Amniotic epithelial cell (primary cell): Measurements from ENCODE around the gene RASL11B.

Source experiments
- DNase-seq: peaks from one replicate; pipeline ENCODE4 v3.0.0-alpha.2; 2010; ENCODE audit warnings: low read depth

RASL11B gene

DNA sequence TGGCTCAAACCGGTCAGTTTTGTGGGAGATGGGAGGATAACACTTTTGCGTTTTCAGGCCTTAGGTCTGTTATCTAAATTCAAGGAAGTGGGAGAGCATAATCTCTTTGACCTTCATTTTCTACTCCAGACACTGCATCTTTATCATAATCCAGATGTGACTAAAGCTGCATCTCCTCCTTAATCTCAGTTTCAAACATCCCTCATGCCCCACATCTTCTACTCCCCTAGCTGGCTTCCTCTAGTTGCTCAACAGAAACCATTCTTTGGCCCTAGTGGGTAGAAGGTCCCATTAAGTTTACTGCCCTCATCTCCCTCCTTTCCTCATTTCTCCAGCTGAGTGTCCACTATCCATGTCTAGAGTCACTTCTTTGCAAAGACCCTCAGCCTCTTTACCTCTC lies 18.8 kb upstream of the RASL11B start:
- peak; percentile 58 for DNase-seq

DNA sequence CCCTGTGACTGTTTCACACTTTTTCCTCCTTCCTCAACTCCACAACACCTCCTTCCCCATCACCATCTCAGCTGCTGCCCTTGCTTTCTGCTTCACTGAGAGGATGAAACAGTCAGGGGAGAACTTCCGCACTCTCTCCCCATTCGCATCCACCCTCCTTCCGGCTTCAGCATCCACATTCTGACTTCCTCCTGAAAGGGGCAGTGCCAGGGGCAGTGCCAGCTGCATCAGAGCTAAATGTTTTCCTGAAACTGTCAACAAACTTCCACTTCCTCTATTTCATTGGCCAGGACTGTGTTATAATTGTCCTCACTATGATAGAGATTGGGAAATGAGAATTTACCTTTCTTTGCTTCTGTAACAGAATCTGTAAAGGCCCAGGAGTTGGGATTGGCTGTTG lies 18.2 kb upstream of the RASL11B start:
- no peak for DNase-seq

DNA sequence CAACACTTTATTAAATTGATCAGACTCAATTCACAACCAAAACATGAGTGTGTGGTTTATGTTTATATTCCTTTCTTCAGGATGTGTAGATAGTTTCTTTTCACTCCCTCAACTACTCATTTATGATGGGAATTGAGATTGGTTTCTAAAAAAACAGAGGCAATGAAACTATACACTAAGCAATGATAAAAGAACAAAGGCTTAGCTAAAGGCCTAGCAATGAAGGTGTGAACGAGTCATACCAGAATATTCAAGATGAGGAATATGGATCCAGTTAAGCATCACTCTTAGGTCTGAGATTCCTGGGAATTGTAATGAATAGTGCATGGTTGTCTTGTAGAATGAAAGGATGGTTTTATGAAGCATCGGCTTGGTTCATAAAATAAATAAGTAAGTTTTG lies 17.5 kb upstream of the RASL11B start:
- DNase-seq: no peak

GRCh38 chr4:52846502-52846901 lies 15.6 kb upstream of the RASL11B start:
- DNase-seq: no peak

GRCh38 chr4:52848254-52848653 lies 13.9 kb upstream of the RASL11B start:
- DNase-seq: no peak

DNA sequence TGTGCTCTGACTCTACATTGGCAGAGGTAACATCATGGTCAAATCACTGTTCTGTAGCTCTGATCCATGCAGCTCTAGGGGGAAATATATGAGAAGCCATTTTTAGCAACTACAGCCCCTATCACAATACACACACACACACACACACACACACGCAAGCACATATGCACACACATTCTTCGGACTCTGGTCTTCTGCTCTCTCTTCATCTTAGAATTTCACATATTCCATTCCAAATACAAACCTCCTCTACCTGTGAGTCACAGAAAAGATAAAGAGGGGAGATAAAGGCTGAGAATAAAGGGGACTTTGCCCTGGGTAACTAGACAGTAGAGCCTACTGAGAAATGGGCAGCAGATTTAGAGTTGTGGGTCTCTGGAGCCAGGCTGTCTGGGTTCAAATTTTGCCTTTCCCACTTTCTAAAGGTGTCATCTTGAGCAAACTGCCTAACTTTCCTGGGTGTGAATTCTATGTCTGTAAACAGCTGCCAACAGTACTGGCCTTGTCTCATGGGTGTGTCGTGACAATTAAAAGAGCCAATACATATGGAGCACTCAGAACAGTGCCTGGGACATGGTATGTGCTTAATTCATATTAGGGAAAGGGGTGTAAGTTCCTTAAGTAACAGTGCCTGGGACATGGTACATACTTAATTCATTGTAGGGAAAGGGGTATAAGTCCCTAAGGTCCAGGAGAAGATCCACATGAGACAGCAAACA lies 11.6 kb upstream of the RASL11B start:
- peak; percentile 18 for DNase-seq

DNA sequence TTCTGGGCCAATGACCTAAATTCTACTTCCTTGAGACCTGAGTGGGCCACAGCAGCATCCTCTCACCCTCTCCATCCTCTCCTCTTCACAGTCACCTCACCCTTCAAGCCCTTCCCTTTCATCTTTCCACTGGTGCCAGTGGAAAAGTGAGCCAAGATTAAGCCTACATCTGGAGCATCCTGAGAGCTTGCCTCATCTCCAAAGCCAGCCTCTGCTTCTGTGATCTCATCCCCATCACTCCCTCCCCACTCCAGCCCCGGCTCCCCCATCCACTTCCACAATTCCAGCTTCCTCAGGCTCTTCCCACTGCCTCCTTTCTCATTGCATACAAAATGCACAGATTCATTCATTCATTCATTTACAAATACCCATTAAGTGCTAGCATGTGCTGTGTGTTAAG lies 10.1 kb upstream of the RASL11B start:
- no peak for DNase-seq

DNA sequence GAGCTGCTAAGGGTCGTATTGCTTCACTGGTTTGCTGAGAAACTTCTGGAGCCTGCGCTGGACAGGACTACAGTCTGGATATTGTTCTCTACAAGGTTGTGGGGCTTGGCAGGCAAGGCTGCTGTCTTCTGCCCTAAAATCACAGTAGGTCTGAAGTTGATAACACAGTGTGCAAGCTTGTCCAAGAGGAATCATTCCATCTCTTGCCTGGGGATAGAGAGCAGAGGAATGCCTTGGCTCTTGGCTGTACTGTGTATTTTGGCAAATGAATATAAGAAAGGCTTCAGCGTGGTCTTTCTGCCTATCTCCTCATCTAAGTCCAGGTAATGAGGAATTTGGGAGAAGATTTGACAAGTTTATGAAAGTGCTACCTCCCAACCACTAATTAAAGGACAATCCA lies 9.4 kb upstream of the RASL11B start:
- DNase-seq: no peak

DNA sequence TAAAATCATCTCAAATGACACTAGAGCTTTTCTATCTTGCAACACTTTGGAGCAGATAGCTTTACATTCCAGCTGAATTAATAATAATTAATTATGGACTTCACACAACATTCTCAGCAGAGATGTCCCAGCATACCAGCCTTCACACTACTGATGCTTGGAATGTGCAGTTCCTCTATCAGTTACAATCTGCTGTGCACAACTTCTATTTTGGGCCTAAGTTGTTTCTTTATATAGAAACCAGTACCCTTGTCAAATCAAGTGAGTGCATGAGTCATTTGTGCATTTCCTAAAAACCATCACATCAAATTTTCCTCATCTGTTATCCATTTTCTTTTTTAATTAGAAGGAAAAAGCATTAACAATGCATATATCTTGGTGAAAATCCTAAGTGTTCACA lies 8.8 kb upstream of the RASL11B start:
- DNase-seq: peak; percentile 49

GRCh38 chr4:52856801-52857200 lies 5.3 kb upstream of the RASL11B start:
- DNase-seq: no peak

DNA sequence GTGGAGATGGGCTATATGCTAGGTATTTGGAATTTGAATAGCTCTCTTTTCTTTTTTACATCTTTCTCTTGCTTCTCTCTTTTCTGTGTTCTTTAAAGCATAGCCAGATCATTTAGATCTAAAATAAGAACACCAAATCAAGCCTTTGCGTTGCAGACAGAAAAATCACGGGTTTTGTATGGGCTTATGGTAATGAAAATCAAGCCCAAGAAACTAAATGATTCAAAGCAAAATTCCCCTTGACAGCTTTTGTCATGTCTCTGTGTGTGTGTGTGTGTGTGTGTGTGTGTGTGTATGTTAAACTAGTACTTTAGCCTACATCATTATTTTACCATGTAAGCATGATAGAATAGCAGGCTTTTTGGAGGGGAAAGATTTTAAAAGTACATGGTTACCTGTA lies 1.8 kb upstream of the RASL11B start:
- DNase-seq: no peak

- DNase-seq: no peak
Measured at GRCh38 chr4:52861171-52861823, 820 bp upstream of the RASL11B start.

GRCh38 chr4:52862639-52863161 lies 583 bp downstream of the RASL11B start:
- DNase-seq: no peak

DNA sequence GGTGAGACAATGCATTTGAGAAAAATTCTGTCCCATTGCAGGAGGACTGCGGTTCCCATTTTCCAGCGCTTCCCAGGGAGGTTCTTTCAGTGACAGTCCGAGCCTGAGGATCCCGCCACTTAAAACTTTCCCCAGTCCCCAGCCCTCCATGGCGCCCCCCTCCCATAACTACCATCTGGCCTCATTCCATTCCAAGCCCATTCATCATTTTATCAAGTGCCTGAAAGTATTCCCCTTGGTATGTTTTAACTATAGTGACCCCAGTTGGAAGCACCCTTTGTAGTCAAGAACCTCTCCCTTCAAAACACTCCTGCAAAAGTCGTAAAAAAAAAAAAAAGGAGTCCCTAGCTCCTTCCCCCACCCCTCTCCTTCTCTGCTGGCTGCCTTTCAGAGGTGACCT lies 1.2 kb downstream of the RASL11B start:
- no peak for DNase-seq

- DNase-seq: peak; percentile 15
Measured at GRCh38 chr4:52864793-52865192, 2.7 kb downstream of the RASL11B start.

GRCh38 chr4:52865300-52865699 lies 3.2 kb downstream of the RASL11B start:
- DNase-seq: no peak

- no peak for DNase-seq
Measured at GRCh38 chr4:52866734-52867133, 4.6 kb downstream of the RASL11B start.

- DNase-seq: no peak
Measured at GRCh38 chr4:52867163-52867562, 5.0 kb downstream of the RASL11B start.

DNA sequence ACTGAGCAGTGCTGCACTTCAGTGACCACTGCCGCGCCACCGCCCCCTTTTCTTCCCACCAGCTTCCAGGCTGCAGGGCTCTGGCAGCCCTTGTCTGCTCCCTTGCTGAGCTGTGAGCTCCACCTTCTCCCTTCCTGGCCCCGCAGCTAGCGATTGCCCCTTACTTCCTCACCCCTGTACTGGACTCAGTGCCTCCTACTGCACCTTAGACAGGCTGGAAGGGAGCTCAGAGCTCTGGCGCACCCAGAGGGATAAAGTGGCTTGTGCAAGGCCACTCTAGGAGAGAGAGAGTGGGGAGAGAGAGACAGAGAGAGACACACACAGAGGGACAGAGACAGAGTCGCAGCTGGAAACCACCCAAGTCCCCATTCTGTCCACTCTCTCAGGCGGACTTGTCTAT lies 6.0 kb downstream of the RASL11B start:
- DNase-seq: no peak

DNA sequence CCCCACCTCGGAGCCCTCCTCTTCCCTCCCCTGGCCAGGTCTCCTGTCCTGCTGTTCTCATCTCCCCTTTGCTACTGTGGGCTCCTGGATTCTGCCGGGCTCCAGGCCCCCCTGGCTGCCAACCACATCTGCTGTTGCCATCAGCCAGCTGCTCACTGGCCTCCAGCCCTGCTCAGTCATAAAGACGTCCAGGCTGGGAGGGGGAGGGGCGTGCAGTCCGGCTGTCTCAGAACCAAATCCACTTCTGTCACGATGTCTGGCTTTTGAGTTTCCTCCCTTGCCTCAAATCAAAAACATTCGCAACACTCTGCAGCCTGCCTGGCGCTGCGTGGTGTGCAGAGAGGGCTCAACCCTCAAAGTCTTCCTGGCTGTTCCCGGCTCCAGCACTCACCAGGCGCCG lies 7.1 kb downstream of the RASL11B start:
- DNase-seq: peak; percentile 17

DNA sequence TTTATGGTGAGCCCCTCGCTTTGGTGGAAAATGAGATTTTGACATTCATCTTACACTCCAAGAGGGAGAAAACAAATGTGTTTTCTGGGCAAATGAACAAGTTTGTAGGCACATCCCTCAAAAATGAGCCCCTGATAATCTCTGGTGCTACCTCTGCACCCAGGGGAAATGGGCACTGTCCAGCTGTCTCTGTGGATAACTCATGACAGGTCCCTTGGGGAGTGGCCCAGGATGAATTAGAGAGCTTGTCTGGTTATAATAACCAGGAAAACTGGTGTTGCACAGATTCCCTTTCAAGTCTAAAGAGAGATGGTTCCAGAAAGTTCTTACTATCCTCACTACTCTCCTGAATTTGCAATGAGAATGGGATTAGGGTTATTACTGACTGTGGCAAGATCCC lies 7.5 kb downstream of the RASL11B start:
- DNase-seq: no peak

- no peak for DNase-seq
Measured at GRCh38 chr4:52870225-52870624, 8.1 kb downstream of the RASL11B start.

- DNase-seq: no peak
Measured at GRCh38 chr4:52873191-52873590, 11.1 kb downstream of the RASL11B start.

GRCh38 chr4:52873861-52874343 lies 11.8 kb downstream of the RASL11B start:
- peak; percentile 76 for DNase-seq
